Activated naive CD4-positive, alpha-beta T cell treated with anti-CD3 and anti-CD28 coated beads, Interleukin-2, amount 10 ng/mL, durations not matched to agents 7 days and 5 days (primary cell): Measurements from ENCODE around the gene MS4A8.
"Not testable (repeated sequence)": the region's sequence is repeated elsewhere in the genome, so short reads cannot be mapped to it uniquely, and the experiment has no call there.

ENCODE experiments used
- CTCF ChIA-PET: fragments of 350-600 bp; sonication (Branson Sonifier 250); formaldehyde crosslinking; loops from one replicate; lab custom pipeline; 2021; ENCODE audit warnings: antibody characterized with exemption; lab: Charles Lee
- DNase-seq: peaks from one replicate; pipeline ENCODE4 v3.0.0-alpha.2; 2020
- H3K27ac Mint-ChIP-seq: one replicate; pipeline ENCODE4 v1.8.0; 2021; ENCODE audit warnings: mild to moderate bottlenecking, moderate library complexity, mixed read lengths
- H3K27me3 Mint-ChIP-seq: one replicate; pipeline ENCODE4 v1.8.0; 2021; ENCODE audit warnings: mild to moderate bottlenecking, mixed read lengths
- H3K36me3 Mint-ChIP-seq: one replicate; pipeline ENCODE4 v1.8.0; 2021; ENCODE audit warnings: mixed read lengths
- H3K4me1 Mint-ChIP-seq: one replicate; pipeline ENCODE4 v1.8.0; 2021; ENCODE audit warnings: mixed read lengths
- H3K4me3 Mint-ChIP-seq: one replicate; pipeline ENCODE4 v1.8.0; 2021; ENCODE audit warnings: mild to moderate bottlenecking, moderate library complexity, mixed read lengths
- H3K9me3 Mint-ChIP-seq: one replicate; pipeline ENCODE4 v1.8.0; 2021; ENCODE audit warnings: mixed read lengths

Gene MS4A8

GRCh38 chr11:60699284-60699691 lies at the start of gene MS4A8:
MS4A8 (plus strand) TSS chr11:60699612; CDS start chr11:60700861, 1,249 bp downstream.
- Mint-ChIP-seq H3K36me3 (no peaks in the 10 kb centered on the region), H3K4me1 (no peaks in the 10 kb centered on the region), H3K27ac (no peak within 1 kb of the TSS), H3K9me3 (no peaks in the 10 kb centered on the region), H3K4me3 (no peak within 1 kb of the TSS), H3K27me3 (no peaks in the 10 kb centered on the region)
- no peak for DNase-seq
- CTCF ChIA-PET: no interaction called here

- Mint-ChIP-seq H3K9me3 (no peaks in the 10 kb centered on the region), H3K4me1 (no peaks in the 10 kb centered on the region), H3K27me3 (peaks cover 3% of the 10 kb centered on the region), H3K4me3 (no peak overlapping the region), H3K36me3 (no peaks in the 10 kb centered on the region), H3K27ac (no peak overlapping the region)
- DNase-seq: no peak
- CTCF ChIA-PET: no interaction called here
These were observed 41.5 kb upstream of the MS4A8 start for GRCh38 chr11:60657888-60658287.

- no peak for DNase-seq
- Mint-ChIP-seq H3K4me3 (no peak overlapping the region), H3K27ac (no peak overlapping the region), H3K27me3 (peaks cover 3% of the 10 kb centered on the region), H3K4me1 (no peaks in the 10 kb centered on the region), H3K9me3 (no peaks in the 10 kb centered on the region), H3K36me3 (no peaks in the 10 kb centered on the region)
- CTCF ChIA-PET: no interaction called here
These were observed 41.0 kb upstream of the MS4A8 start for GRCh38 chr11:60658409-60658808.

- H3K27ac Mint-ChIP-seq: no peak overlapping the region
- no peak for DNase-seq
- H3K4me3 Mint-ChIP-seq: no peak overlapping the region
- peaks cover 12% of the 10 kb centered on the region for H3K9me3 Mint-ChIP-seq
- peaks cover 4% of the 10 kb centered on the region for H3K27me3 Mint-ChIP-seq
- H3K36me3 Mint-ChIP-seq: no peaks in the 10 kb centered on the region
- H3K4me1 Mint-ChIP-seq: no peaks in the 10 kb centered on the region
- CTCF ChIA-PET: no interaction called here
These were observed 27.2 kb upstream of the MS4A8 start for GRCh38 chr11:60672255-60672654.

- H3K27ac Mint-ChIP-seq, H3K36me3 Mint-ChIP-seq, DNase-seq, H3K4me1 Mint-ChIP-seq, CTCF ChIA-PET, H3K27me3 Mint-ChIP-seq, H3K4me3 Mint-ChIP-seq: not testable (repeated sequence)
- peaks cover 26% of the 10 kb centered on the region for H3K9me3 Mint-ChIP-seq
These were observed 21.2 kb upstream of the MS4A8 start for GRCh38 chr11:60678231-60678630.

- DNase-seq: no peak
- H3K4me1 Mint-ChIP-seq: no peaks in the 10 kb centered on the region
- CTCF ChIA-PET: no interaction called here
- H3K9me3 Mint-ChIP-seq: peaks cover 24% of the 10 kb centered on the region
- peaks cover 6% of the 10 kb centered on the region for H3K27me3 Mint-ChIP-seq
- H3K4me3 Mint-ChIP-seq: no peak overlapping the region
- peaks cover 2% of the 10 kb centered on the region for H3K36me3 Mint-ChIP-seq
- no peak overlapping the region for H3K27ac Mint-ChIP-seq
These were observed 19.5 kb upstream of the MS4A8 start for GRCh38 chr11:60679879-60680278.

GRCh38 chr11:60680455-60681119 lies 18.8 kb upstream of the MS4A8 start:
- H3K27ac Mint-ChIP-seq: no peak overlapping the region
- DNase-seq: no peak
- H3K27me3 Mint-ChIP-seq: peaks cover 6% of the 10 kb centered on the region
- no peaks in the 10 kb centered on the region for H3K4me1 Mint-ChIP-seq
- H3K9me3 Mint-ChIP-seq: peaks cover 24% of the 10 kb centered on the region
- CTCF ChIA-PET: no interaction called here
- H3K36me3 Mint-ChIP-seq: peaks cover 2% of the 10 kb centered on the region
- H3K4me3 Mint-ChIP-seq: no peak overlapping the region

GRCh38 chr11:60684541-60684848 lies 14.9 kb upstream of the MS4A8 start:
- H3K4me1 Mint-ChIP-seq, H3K4me3 Mint-ChIP-seq, DNase-seq, CTCF ChIA-PET, H3K27ac Mint-ChIP-seq, H3K27me3 Mint-ChIP-seq, H3K9me3 Mint-ChIP-seq, H3K36me3 Mint-ChIP-seq: not testable (repeated sequence)

GRCh38 chr11:60691661-60692060 lies 7.8 kb upstream of the MS4A8 start:
- Mint-ChIP-seq H3K4me3 (no peak overlapping the region), H3K9me3 (no peaks in the 10 kb centered on the region), H3K27me3 (peaks cover 5% of the 10 kb centered on the region), H3K36me3 (no peaks in the 10 kb centered on the region), H3K27ac (no peak overlapping the region), H3K4me1 (no peaks in the 10 kb centered on the region)
- DNase-seq: no peak
- CTCF ChIA-PET: no interaction called here

GRCh38 chr11:60699936-60700335 lies 524 bp downstream of the MS4A8 start:
- Mint-ChIP-seq H3K4me1 (no peaks in the 10 kb centered on the region), H3K27me3 (no peaks in the 10 kb centered on the region), H3K27ac (no peak overlapping the region), H3K9me3 (no peaks in the 10 kb centered on the region), H3K36me3 (no peaks in the 10 kb centered on the region), H3K4me3 (no peak overlapping the region)
- CTCF ChIA-PET: no interaction called here
- no peak for DNase-seq

- Mint-ChIP-seq H3K36me3 (no peaks in the 10 kb centered on the region), H3K27ac (no peak overlapping the region), H3K27me3 (peaks cover 5% of the 10 kb centered on the region), H3K4me1 (no peaks in the 10 kb centered on the region), H3K9me3 (no peaks in the 10 kb centered on the region), H3K4me3 (no peak overlapping the region)
- no peak for DNase-seq
- CTCF ChIA-PET: no interaction called here
These were observed 1.5 kb downstream of the MS4A8 start for GRCh38 chr11:60700689-60701468.

- H3K4me3 Mint-ChIP-seq: no peak overlapping the region
- H3K27ac Mint-ChIP-seq: no peak overlapping the region
- H3K27me3 Mint-ChIP-seq: peaks cover 5% of the 10 kb centered on the region
- DNase-seq: no peak
- CTCF ChIA-PET: no interaction called here
- no peaks in the 10 kb centered on the region for H3K9me3 Mint-ChIP-seq
- H3K4me1 Mint-ChIP-seq: no peaks in the 10 kb centered on the region
- no peaks in the 10 kb centered on the region for H3K36me3 Mint-ChIP-seq
These were observed 2.0 kb downstream of the MS4A8 start for GRCh38 chr11:60701469-60701818.

GRCh38 chr11:60703374-60703773 lies 4.0 kb downstream of the MS4A8 start:
- CTCF ChIA-PET: no interaction called here
- no peaks in the 10 kb centered on the region for H3K4me1 Mint-ChIP-seq
- H3K27ac Mint-ChIP-seq: no peak overlapping the region
- H3K36me3 Mint-ChIP-seq: no peaks in the 10 kb centered on the region
- H3K27me3 Mint-ChIP-seq: peaks cover 5% of the 10 kb centered on the region
- no peak overlapping the region for H3K4me3 Mint-ChIP-seq
- H3K9me3 Mint-ChIP-seq: no peaks in the 10 kb centered on the region
- DNase-seq: no peak

- Mint-ChIP-seq H3K4me1 (no peaks in the 10 kb centered on the region), H3K27ac (no peak overlapping the region), H3K27me3 (peaks cover 5% of the 10 kb centered on the region), H3K9me3 (no peaks in the 10 kb centered on the region), H3K36me3 (no peaks in the 10 kb centered on the region), H3K4me3 (no peak overlapping the region)
- DNase-seq: no peak
- CTCF ChIA-PET: no interaction called here
These were observed 6.5 kb downstream of the MS4A8 start for GRCh38 chr11:60705895-60706294.

- H3K27me3 Mint-ChIP-seq: peaks cover 5% of the 10 kb centered on the region
- CTCF ChIA-PET: no interaction called here
- DNase-seq: no peak
These were observed 7.5 kb downstream of the MS4A8 start for GRCh38 chr11:60706931-60707330.

More at GRCh38 chr11:60706931-60707330, 7.5 kb downstream of the MS4A8 start:
- Mint-ChIP-seq H3K4me1 (no peaks in the 10 kb centered on the region), H3K36me3 (no peaks in the 10 kb centered on the region), H3K27ac (no peak overlapping the region), H3K9me3 (no peaks in the 10 kb centered on the region), H3K4me3 (no peak overlapping the region)
